Measurements from ENCODE around the gene MIGA1. TPM values are rescaled to one million over a fixed set of nuclear protein-coding genes. Genes with fewer than 3 reads are reported as not detected.
"Not testable (repeated sequence)": the region's sequence is repeated elsewhere in the genome, so short reads cannot be mapped to it uniquely, and the experiment has no call there.

Gene MIGA1
- total and polyA plus RNA-seq, 7 donors = 1.2 to 22.2 (median 18.8) TPM

GRCh38 chr1:77776007-77776700, 3.3 kb upstream of the MIGA1 start:
- peaks cover 0 to 14% (median 10%) of the 10 kb centered on the region in 4 donors for H3K4me1 ChIP-seq
- H3K27ac ChIP-seq = no peak overlapping the region
- no peaks in the 10 kb centered on the region for H3K9me3 ChIP-seq
- no peak overlapping the region for H3K4me3 ChIP-seq
- 72 to 76% methylated on average over 7 of the region's 7 CpGs for WGBS, 2 donors
- TF ChIP-seq EP300 (IDR thresholded peaks at IDR 0.05) (no peak), POLR2AphosphoS5 (IDR thresholded peaks at IDR 0.05) (no peak), POLR2A (IDR thresholded peaks at IDR 0.05) (no peak)
- TF ChIP-seq, protein P1, sequence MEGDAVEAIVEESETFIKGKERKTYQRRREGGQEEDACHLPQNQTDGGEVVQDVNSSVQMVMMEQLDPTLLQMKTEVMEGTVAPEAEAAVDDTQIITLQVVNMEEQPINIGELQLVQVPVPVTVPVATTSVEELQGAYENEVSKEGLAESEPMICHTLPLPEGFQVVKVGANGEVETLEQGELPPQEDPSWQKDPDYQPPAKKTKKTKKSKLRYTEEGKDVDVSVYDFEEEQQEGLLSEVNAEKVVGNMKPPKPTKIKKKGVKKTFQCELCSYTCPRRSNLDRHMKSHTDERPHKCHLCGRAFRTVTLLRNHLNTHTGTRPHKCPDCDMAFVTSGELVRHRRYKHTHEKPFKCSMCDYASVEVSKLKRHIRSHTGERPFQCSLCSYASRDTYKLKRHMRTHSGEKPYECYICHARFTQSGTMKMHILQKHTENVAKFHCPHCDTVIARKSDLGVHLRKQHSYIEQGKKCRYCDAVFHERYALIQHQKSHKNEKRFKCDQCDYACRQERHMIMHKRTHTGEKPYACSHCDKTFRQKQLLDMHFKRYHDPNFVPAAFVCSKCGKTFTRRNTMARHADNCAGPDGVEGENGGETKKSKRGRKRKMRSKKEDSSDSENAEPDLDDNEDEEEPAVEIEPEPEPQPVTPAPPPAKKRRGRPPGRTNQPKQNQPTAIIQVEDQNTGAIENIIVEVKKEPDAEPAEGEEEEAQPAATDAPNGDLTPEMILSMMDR (IDR thresholded peaks at IDR 0.05) = no peak
- no peak for DNase-seq
- no peaks in the 10 kb centered on the region for H3K27me3 ChIP-seq
- H3K36me3 ChIP-seq = no peaks in the 10 kb centered on the region
- intact Hi-C loops (cut with DNase I) = loop anchor here (5.0 kb wide), 1 partner anchor 56 kb away; no protein-coding TSS in a partner anchor

DNA sequence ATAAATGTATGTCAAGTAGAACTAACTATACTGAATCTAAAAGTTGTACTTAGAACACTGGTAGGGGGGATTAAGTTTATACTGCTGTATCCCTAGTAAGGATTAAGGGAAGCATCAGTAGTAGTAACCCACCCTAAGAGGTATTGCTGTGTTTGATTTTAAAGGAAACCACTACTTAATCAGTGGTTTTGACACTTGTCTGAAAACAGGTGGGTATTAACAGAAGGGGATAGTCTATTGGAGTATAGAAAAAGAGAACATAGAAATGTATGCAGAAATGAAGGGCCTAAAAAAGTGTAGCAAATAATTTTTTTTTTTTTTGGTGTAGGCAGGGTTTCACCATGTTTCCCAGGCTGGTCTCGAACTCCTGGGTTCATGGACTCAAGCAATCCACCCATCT, 2.2 kb downstream of the MIGA1 start:
- Histone ChIP-seq H3K4me1 (peaks cover 0 to 26% (median 15%) of the 10 kb centered on the region in 4 donors), H3K36me3 (peaks cover 7 to 32% (median 9%) of the 10 kb centered on the region in 4 donors), H3K27me3 (no peaks in the 10 kb centered on the region), H3K27ac (no peak overlapping the region), H3K4me3 (no peak overlapping the region), H3K9me3 (no peaks in the 10 kb centered on the region)
- TF ChIP-seq POLR2A (IDR thresholded peaks at IDR 0.05) = no peak
- 85 to 86% methylated on average over 1 of the region's 1 CpG for WGBS, 2 donors
- DNase-seq = no peak
- intact Hi-C loops (cut with DNase I) = no loop called here

- 21 to 65% methylated on average over 2 of the region's 2 CpGs for WGBS, 2 donors
- no peak for DNase-seq
- H3K27me3 ChIP-seq = no peaks in the 10 kb centered on the region
- no peak overlapping the region for H3K4me3 ChIP-seq
- intact Hi-C loops (cut with DNase I) = no loop called here
- no peaks in the 10 kb centered on the region for H3K9me3 ChIP-seq
- peaks cover 7 to 47% (median 10%) of the 10 kb centered on the region in 4 donors for H3K36me3 ChIP-seq
- peaks cover 0 to 26% (median 15%) of the 10 kb centered on the region in 4 donors for H3K4me1 ChIP-seq
- no peak for TF ChIP-seq POLR2A (IDR thresholded peaks at IDR 0.05)
- no peak for TF ChIP-seq POLR2AphosphoS5 (IDR thresholded peaks at IDR 0.05)
- TF ChIP-seq, protein P1 (IDR thresholded peaks at IDR 0.05) = no peak
- TF ChIP-seq EP300 (IDR thresholded peaks at IDR 0.05) = no peak
- no peak overlapping the region for H3K27ac ChIP-seq
These were observed 3.7 kb downstream of the MIGA1 start for GRCh38 chr1:77783141-77783540.

GRCh38 chr1:77786093-77786741, 6.8 kb downstream of the MIGA1 start:
- 75 to 97% methylated on average over 2 of the region's 2 CpGs for WGBS, 2 donors

GRCh38 chr1:77794550-77794949, 15.1 kb downstream of the MIGA1 start:
- peaks cover 0 to 8% (median 0%) of the 10 kb centered on the region in 4 donors for H3K4me1 ChIP-seq
- no peak overlapping the region for H3K27ac ChIP-seq
- no peak for DNase-seq
- no peaks in the 10 kb centered on the region for H3K9me3 ChIP-seq
- 96 to 99% methylated on average over 3 of the region's 3 CpGs for WGBS, 2 donors
- no peaks in the 10 kb centered on the region for H3K27me3 ChIP-seq
- H3K4me3 ChIP-seq = no peak overlapping the region
- TF ChIP-seq EP300 (IDR thresholded peaks at IDR 0.05) = no peak
- TF ChIP-seq POLR2A (IDR thresholded peaks at IDR 0.05) = no peak
- TF ChIP-seq, protein P1 (IDR thresholded peaks at IDR 0.05) = no peak
- TF ChIP-seq POLR2AphosphoS5 (IDR thresholded peaks at IDR 0.05) = no peak
- H3K36me3 ChIP-seq = peaks cover 0 to 19% (median 0%) of the 10 kb centered on the region in 4 donors
- intact Hi-C loops (cut with DNase I) = no loop called here

More at GRCh38 chr1:77786093-77786741, 6.8 kb downstream of the MIGA1 start:
- intact Hi-C loops (cut with DNase I); H3K27ac ChIP-seq; DNase-seq; H3K27me3 ChIP-seq; H3K9me3 ChIP-seq; H3K4me3 ChIP-seq: not testable (repeated sequence)
- Histone ChIP-seq H3K36me3 (peaks cover 7 to 72% (median 13%) of the 10 kb centered on the region in 4 donors), H3K4me1 (peaks cover 0 to 11% (median 5%) of the 10 kb centered on the region in 4 donors)

Measured in sigmoid colon (tissue), 7 donors.